ENCODE measurements around the gene FOXN3.
A peak's percentile ranks its signal among the peaks of the same experiment; 100 is the strongest.

Gene FOXN3, protein sequence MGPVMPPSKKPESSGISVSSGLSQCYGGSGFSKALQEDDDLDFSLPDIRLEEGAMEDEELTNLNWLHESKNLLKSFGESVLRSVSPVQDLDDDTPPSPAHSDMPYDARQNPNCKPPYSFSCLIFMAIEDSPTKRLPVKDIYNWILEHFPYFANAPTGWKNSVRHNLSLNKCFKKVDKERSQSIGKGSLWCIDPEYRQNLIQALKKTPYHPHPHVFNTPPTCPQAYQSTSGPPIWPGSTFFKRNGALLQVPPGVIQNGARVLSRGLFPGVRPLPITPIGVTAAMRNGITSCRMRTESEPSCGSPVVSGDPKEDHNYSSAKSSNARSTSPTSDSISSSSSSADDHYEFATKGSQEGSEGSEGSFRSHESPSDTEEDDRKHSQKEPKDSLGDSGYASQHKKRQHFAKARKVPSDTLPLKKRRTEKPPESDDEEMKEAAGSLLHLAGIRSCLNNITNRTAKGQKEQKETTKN

DNA sequence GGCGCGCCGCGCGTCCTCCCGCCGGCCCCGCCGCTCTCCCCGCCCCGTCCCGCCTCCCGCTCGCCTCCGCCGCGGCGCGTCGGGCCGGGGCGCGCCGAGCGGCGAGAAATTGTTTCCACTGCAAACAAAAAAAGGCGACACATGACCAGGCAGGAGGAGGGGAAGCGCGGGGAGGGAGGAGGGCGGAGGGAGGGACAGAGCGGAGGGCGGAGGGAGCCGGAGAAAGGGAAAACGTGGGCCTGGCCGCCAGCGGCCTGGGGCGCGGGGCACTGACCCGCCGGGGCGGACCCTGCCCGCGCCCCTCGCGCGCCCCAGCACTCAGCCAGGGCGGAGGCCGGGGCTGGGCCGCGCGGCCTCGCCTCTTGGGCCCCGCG is at the start of gene FOXN3:
FOXN3 (minus strand) TSS at position 143 of the 374 bp plus-strand sequence. CDS start 4,757 bp downstream, outside the sequence.
- H3K4me3 Mint-ChIP-seq, result peak within 1 kb of the TSS; percentile 92
- peaks cover 63% of the 10 kb centered on the region for H3K4me1 Mint-ChIP-seq (ENCODE audit: low read depth)
- no peaks in the 10 kb centered on the region for H3K9me3 Mint-ChIP-seq
- H3K27ac Mint-ChIP-seq, result peak within 1 kb of the TSS; percentile 95
- H3K36me3 Mint-ChIP-seq (ENCODE audit: low read depth), result peaks cover 33% of the 10 kb centered on the region
- no peaks in the 10 kb centered on the region for H3K27me3 Mint-ChIP-seq

DNA sequence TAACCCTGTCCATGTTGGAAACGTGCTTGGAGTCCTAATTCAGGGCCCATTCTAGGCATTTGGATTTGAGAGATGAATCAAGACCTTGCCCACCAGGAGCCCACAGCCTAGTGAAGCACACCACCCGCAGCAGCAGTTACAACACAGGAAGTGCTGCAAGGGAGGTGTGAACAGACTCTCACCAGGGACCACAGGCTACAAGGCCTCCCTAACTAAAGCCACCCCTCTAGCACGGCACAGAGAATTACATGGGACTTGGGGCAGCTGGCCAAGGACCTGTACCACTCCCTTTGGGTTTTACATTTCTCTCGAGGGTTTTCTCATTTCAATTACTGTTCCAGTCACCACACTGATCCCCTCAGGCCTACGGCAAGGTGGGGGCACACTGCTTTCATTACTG is 49.5 kb upstream of the FOXN3 start:
- H3K9me3 Mint-ChIP-seq, result peaks cover 4% of the 10 kb centered on the region
- H3K27ac Mint-ChIP-seq, result peak overlapping the region; percentile 88
- no peaks in the 10 kb centered on the region for H3K27me3 Mint-ChIP-seq
- H3K36me3 Mint-ChIP-seq (ENCODE audit: low read depth), result peaks cover 25% of the 10 kb centered on the region
- H3K4me3 Mint-ChIP-seq, result peak overlapping the region; percentile 47
- H3K4me1 Mint-ChIP-seq (ENCODE audit: low read depth), result peaks cover 51% of the 10 kb centered on the region

GRCh38 chr14:89465876-89466275 is 48.8 kb upstream of the FOXN3 start:
- H3K4me1 Mint-ChIP-seq (ENCODE audit: low read depth), result peaks cover 55% of the 10 kb centered on the region
- H3K27ac Mint-ChIP-seq, result no peak overlapping the region
- H3K9me3 Mint-ChIP-seq, result peaks cover 4% of the 10 kb centered on the region
- H3K4me3 Mint-ChIP-seq, result no peak overlapping the region
- H3K36me3 Mint-ChIP-seq (ENCODE audit: low read depth), result peaks cover 23% of the 10 kb centered on the region
- no peaks in the 10 kb centered on the region for H3K27me3 Mint-ChIP-seq

- Mint-ChIP-seq H3K9me3 (peaks cover 3% of the 10 kb centered on the region), H3K36me3 (ENCODE audit: low read depth) (peaks cover 14% of the 10 kb centered on the region), H3K27me3 (no peaks in the 10 kb centered on the region), H3K4me1 (ENCODE audit: low read depth) (peaks cover 40% of the 10 kb centered on the region), H3K27ac (no peak overlapping the region), H3K4me3 (no peak overlapping the region)
Observed at GRCh38 chr14:89461256-89461655, 44.2 kb upstream of the FOXN3 start.

DNA sequence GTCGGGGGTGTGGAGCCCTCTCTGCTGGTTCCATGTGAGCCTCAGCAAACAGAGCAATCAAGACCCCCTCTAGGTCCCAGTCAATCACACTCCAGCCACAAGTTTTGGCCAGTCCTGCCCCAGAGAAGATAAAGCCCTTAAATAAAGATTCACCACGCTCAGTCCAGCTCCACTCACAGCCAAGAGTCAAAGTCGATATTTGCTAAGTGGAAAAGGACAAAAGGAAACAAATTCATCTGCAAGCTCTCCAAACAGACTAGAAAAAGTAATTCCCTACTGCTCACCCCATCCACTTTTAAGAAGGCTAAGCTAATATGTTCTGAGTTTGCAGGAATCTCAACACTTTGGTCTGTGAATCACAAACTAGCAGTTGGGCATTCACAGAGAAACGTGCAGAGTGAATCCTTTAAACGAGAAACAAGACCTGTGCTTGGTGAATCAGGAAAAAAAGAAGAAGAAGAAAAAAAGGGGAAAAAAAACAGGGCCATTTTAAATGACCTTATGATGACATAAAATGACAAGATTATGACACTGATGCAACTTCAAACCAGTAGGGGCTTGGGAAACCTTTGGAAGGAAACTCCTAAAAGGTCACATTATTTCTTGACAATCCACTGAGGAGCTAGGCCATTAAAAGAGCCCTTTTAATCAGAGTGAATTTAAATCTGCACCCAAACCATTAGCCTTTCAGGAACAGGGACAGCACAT is 41.8 kb upstream of the FOXN3 start:
- peak overlapping the region; percentile 43 for H3K27ac Mint-ChIP-seq
- no peaks in the 10 kb centered on the region for H3K9me3 Mint-ChIP-seq
- H3K4me1 Mint-ChIP-seq (ENCODE audit: low read depth), result peaks cover 36% of the 10 kb centered on the region
- H3K36me3 Mint-ChIP-seq (ENCODE audit: low read depth), result peaks cover 9% of the 10 kb centered on the region
- H3K4me3 Mint-ChIP-seq, result no peak overlapping the region
- H3K27me3 Mint-ChIP-seq, result no peaks in the 10 kb centered on the region

- Mint-ChIP-seq H3K4me1 (ENCODE audit: low read depth) (peaks cover 31% of the 10 kb centered on the region), H3K4me3 (no peak overlapping the region), H3K36me3 (ENCODE audit: low read depth) (peaks cover 9% of the 10 kb centered on the region), H3K27ac (peak overlapping the region; percentile 49), H3K9me3 (no peaks in the 10 kb centered on the region), H3K27me3 (no peaks in the 10 kb centered on the region)
Observed at GRCh38 chr14:89457007-89457406, 40.0 kb upstream of the FOXN3 start.

GRCh38 chr14:89455412-89455811 is 38.4 kb upstream of the FOXN3 start:
- Mint-ChIP-seq H3K36me3 (ENCODE audit: low read depth) (peaks cover 9% of the 10 kb centered on the region), H3K27me3 (no peaks in the 10 kb centered on the region), H3K4me3 (no peak overlapping the region), H3K4me1 (ENCODE audit: low read depth) (peaks cover 25% of the 10 kb centered on the region), H3K27ac (no peak overlapping the region), H3K9me3 (no peaks in the 10 kb centered on the region)

DNA sequence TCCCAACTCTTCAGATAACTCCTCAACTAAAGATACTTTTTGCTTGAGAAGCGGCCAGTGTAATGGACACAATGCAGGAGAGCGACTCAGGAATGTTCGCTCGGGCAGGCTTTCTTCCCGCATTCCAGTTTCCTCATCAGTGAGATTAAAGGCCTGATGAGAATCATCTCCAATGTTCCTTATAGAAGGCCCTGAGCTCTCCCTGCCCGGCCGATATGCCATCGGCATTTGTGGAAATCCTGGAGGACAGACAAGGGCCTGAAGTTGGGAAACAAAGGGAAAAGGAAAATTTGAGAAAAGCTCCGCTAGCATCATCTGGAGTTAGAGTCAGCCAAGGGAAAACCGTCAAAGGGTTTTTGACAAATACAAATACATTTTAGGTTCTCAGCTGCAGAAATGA is 38.0 kb upstream of the FOXN3 start:
- H3K27me3 Mint-ChIP-seq, result no peaks in the 10 kb centered on the region
- no peak overlapping the region for H3K4me3 Mint-ChIP-seq
- peaks cover 27% of the 10 kb centered on the region for H3K4me1 Mint-ChIP-seq (ENCODE audit: low read depth)
- H3K36me3 Mint-ChIP-seq (ENCODE audit: low read depth), result peaks cover 9% of the 10 kb centered on the region
- H3K9me3 Mint-ChIP-seq, result no peaks in the 10 kb centered on the region
- H3K27ac Mint-ChIP-seq, result no peak overlapping the region

DNA sequence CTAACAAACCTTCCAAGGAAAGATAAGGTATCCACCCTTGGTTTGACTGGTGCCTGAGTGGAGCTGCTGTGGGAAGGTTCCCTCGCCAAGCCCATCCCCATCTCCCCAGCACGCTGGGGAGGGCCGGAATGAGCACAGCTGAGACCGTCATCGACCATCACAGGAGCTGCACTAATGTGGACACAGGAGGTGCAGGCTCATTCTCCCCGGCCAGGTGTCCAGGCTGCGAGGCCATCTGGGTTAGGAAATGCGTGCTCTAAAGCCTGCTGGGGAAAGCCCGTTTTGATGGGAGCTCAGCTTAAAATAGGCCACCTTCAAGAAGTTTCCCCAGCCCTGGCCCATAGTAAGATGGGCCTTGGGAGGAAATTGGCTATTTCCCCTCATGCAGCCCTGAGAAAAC is 35.2 kb upstream of the FOXN3 start:
- no peaks in the 10 kb centered on the region for H3K9me3 Mint-ChIP-seq
- H3K4me3 Mint-ChIP-seq, result no peak overlapping the region
- no peak overlapping the region for H3K27ac Mint-ChIP-seq
- peaks cover 36% of the 10 kb centered on the region for H3K4me1 Mint-ChIP-seq (ENCODE audit: low read depth)
- H3K27me3 Mint-ChIP-seq, result no peaks in the 10 kb centered on the region
- peaks cover 7% of the 10 kb centered on the region for H3K36me3 Mint-ChIP-seq (ENCODE audit: low read depth)

GRCh38 chr14:89451229-89451628 is 34.2 kb upstream of the FOXN3 start:
- Mint-ChIP-seq H3K27me3 (no peaks in the 10 kb centered on the region), H3K36me3 (ENCODE audit: low read depth) (no peaks in the 10 kb centered on the region), H3K9me3 (no peaks in the 10 kb centered on the region), H3K27ac (no peak overlapping the region), H3K4me3 (no peak overlapping the region), H3K4me1 (ENCODE audit: low read depth) (peaks cover 42% of the 10 kb centered on the region)

- Mint-ChIP-seq H3K9me3 (no peaks in the 10 kb centered on the region), H3K4me3 (peak overlapping the region; percentile 2)
Observed at GRCh38 chr14:89447182-89447944, 30.3 kb upstream of the FOXN3 start.

GRCh38 chr14:89445273-89445973 is 28.4 kb upstream of the FOXN3 start:
- Mint-ChIP-seq H3K9me3 (no peaks in the 10 kb centered on the region), H3K27ac (peak overlapping the region; percentile 95), H3K36me3 (ENCODE audit: low read depth) (peaks cover 11% of the 10 kb centered on the region), H3K27me3 (no peaks in the 10 kb centered on the region), H3K4me3 (peak overlapping the region; percentile 53), H3K4me1 (ENCODE audit: low read depth) (peaks cover 85% of the 10 kb centered on the region)

More at GRCh38 chr14:89447182-89447944, 30.3 kb upstream of the FOXN3 start:
- peaks cover 70% of the 10 kb centered on the region for H3K4me1 Mint-ChIP-seq (ENCODE audit: low read depth)
- H3K36me3 Mint-ChIP-seq (ENCODE audit: low read depth), result peaks cover 8% of the 10 kb centered on the region
- peak overlapping the region; percentile 58 for H3K27ac Mint-ChIP-seq
- H3K27me3 Mint-ChIP-seq, result no peaks in the 10 kb centered on the region

GRCh38 chr14:89444516-89445125 is 27.6 kb upstream of the FOXN3 start:
- peaks cover 82% of the 10 kb centered on the region for H3K4me1 Mint-ChIP-seq (ENCODE audit: low read depth)
- peak overlapping the region; percentile 66 for H3K27ac Mint-ChIP-seq
- no peaks in the 10 kb centered on the region for H3K27me3 Mint-ChIP-seq
- peak overlapping the region; percentile 33 for H3K4me3 Mint-ChIP-seq
- H3K36me3 Mint-ChIP-seq (ENCODE audit: low read depth), result peaks cover 12% of the 10 kb centered on the region
- H3K9me3 Mint-ChIP-seq, result no peaks in the 10 kb centered on the region

GRCh38 chr14:89444044-89444443 is 27.0 kb upstream of the FOXN3 start:
- Mint-ChIP-seq H3K27me3 (no peaks in the 10 kb centered on the region), H3K9me3 (no peaks in the 10 kb centered on the region), H3K4me1 (ENCODE audit: low read depth) (peaks cover 80% of the 10 kb centered on the region), H3K4me3 (peak overlapping the region; percentile 33), H3K27ac (peak overlapping the region; percentile 66), H3K36me3 (ENCODE audit: low read depth) (peaks cover 12% of the 10 kb centered on the region)
